GM23338 (cell line): ENCODE results near the gene IGF2BP2. TPM values are rescaled to one million over a fixed set of nuclear protein-coding genes. Genes with fewer than 3 reads are reported as not detected.

Experiments used
- ATAC-seq: fragments of 200-7000 bp; cut with Tn5 transposase; 3 replicates; pipeline ENCODE4 v1.9.1; 2020
- DNase-seq: peaks from one replicate; pipeline ENCODE4 v3.0.0-alpha.2; 2015; ENCODE audit warnings: low spot score
- H2AFZ ChIP-seq: fragments of 200-600 bp; sonication (generic); 2 replicates; pipeline ENCODE4 v1.8.0; 2016; ENCODE audit warnings: antibody characterized with exemption, mild to moderate bottlenecking, moderate library complexity
- H3F3A ChIP-seq: fragments of 200-600 bp; sonication (generic); replicated peaks from 2 replicates; pipeline ENCODE4 v1.8.0; 2017; ENCODE audit warnings: antibody characterized with exemption, mixed run types, low read depth
- H3K27ac ChIP-seq: fragments of 200-600 bp; sonication (generic); 2 replicates; pipeline ENCODE4 v1.6.1; 2016; ENCODE audit warnings: low read depth
- H3K27me3 ChIP-seq: fragments of 200-600 bp; sonication (generic); 2 replicates; pipeline ENCODE4 v1.8.0; 2016; ENCODE audit warnings: mild to moderate bottlenecking, mixed run types, moderate library complexity; ENCODE audit not compliant: insufficient read depth
- H3K36me3 ChIP-seq: fragments of 200-600 bp; sonication (generic); 2 replicates; pipeline ENCODE4 v1.8.0; 2016; ENCODE audit warnings: mild to moderate bottlenecking; ENCODE audit not compliant: insufficient read depth
- H3K4me1 ChIP-seq: fragments of 200-600 bp; sonication (generic); 2 replicates; pipeline ENCODE4 v1.8.0; 2016; ENCODE audit warnings: mild to moderate bottlenecking, moderate library complexity; ENCODE audit not compliant: insufficient read depth
- H3K4me2 ChIP-seq: fragments of 200-600 bp; sonication (generic); 2 replicates; pipeline ENCODE4 v1.7.1; 2017; ENCODE audit warnings: mixed run types
- H3K4me3 ChIP-seq: fragments of 200-600 bp; sonication (generic); 2 replicates; pipeline ENCODE4 v1.6.1; 2016; ENCODE audit warnings: mixed run types
- H3K79me2 ChIP-seq: fragments of 200-600 bp; sonication (generic); replicated peaks from 2 replicates; pipeline ENCODE4 v1.8.0; 2017; ENCODE audit warnings: mild to moderate bottlenecking; ENCODE audit not compliant: insufficient read depth
- H3K9me2 ChIP-seq: fragments of 200-600 bp; sonication (generic); 2 replicates; pipeline ENCODE4 v1.8.0; 2017; ENCODE audit not compliant: insufficient read depth
- H4K20me1 ChIP-seq: fragments of 200-600 bp; sonication (generic); replicated peaks from 2 replicates; pipeline ENCODE4 v1.8.0; 2017; ENCODE audit warnings: mild to moderate bottlenecking; ENCODE audit not compliant: insufficient read depth
- H3K27ac Mint-ChIP-seq: 2 replicates; pipeline ENCODE4 v1.8.0; 2020; ENCODE audit warnings: inconsistent platforms, mild to moderate bottlenecking, moderate library complexity, mixed read lengths
- H3K27me3 Mint-ChIP-seq: 3 replicates; pipeline ENCODE4 v1.8.0; 2022; ENCODE audit warnings: low read depth, mild to moderate bottlenecking, moderate library complexity, mixed read lengths, inconsistent platforms; ENCODE audit not compliant: insufficient read depth, poor library complexity
- H3K36me3 Mint-ChIP-seq: 3 replicates; pipeline ENCODE4 v1.8.0; 2021; ENCODE audit warnings: low read depth, mild to moderate bottlenecking, inconsistent platforms, moderate library complexity, mixed read lengths
- H3K4me1 Mint-ChIP-seq: 3 replicates; pipeline ENCODE4 v1.8.0; 2020; ENCODE audit warnings: mild to moderate bottlenecking, inconsistent platforms, mixed read lengths
- H3K4me3 Mint-ChIP-seq: 3 replicates; pipeline ENCODE4 v1.8.0; 2021; ENCODE audit warnings: moderate library complexity, mild to moderate bottlenecking, inconsistent platforms, mixed read lengths
- H3K9me3 Mint-ChIP-seq: 3 replicates; pipeline ENCODE4 v1.8.0; 2020; ENCODE audit warnings: moderate library complexity, mild to moderate bottlenecking, inconsistent platforms, mixed read lengths
- CTCF ChIP-seq, 2 experiments: fragments of 200-600 bp in 1 of 2; sonication (generic) in 1 of 2; conservative IDR thresholded peaks; 2 replicates each; pipeline versions ENCODE4 v1.5.1 to v1.6.1; 2016 to 2017; ENCODE audit warnings: antibody characterized with exemption in 2 of 2, low read depth in 2 of 2, mild to moderate bottlenecking in 2 of 2, moderate library complexity in 1 of 2
- EZH2 ChIP-seq: fragments of 200-600 bp; sonication (generic); IDR thresholded peaks from one replicate; pipeline ENCODE4 v1.8.0; 2017; ENCODE audit warnings: antibody characterized with exemption, mild to moderate bottlenecking, low read depth; ENCODE audit not compliant: unreplicated experiment
- EZH2phosphoT487 ChIP-seq: fragments of 200-600 bp; sonication (generic); IDR thresholded peaks from one replicate; pipeline ENCODE4 v1.8.1; 2018; ENCODE audit warnings: antibody characterized with exemption; ENCODE audit not compliant: unreplicated experiment
- JUNB ChIP-seq: IDR thresholded peaks from one replicate; pipeline ENCODE4 v1.6.1; 2016; ENCODE audit warnings: antibody characterized with exemption; ENCODE audit not compliant: unreplicated experiment
- NANOG ChIP-seq: IDR thresholded peaks from 2 replicates; pipeline ENCODE4 v1.6.1; 2016; ENCODE audit warnings: antibody characterized with exemption, borderline replicate concordance
- STAT1 ChIP-seq: IDR thresholded peaks from one replicate; pipeline ENCODE4 v1.6.1; 2016; ENCODE audit warnings: antibody characterized with exemption; ENCODE audit not compliant: unreplicated experiment
- ZNF114 ChIP-seq: fragments of 250-450 bp; sonication (Bioruptor Pico); IDR thresholded peaks from 2 replicates; pipeline ENCODE4 v1.5.0; 2020; ENCODE audit warnings: mild to moderate bottlenecking, moderate library complexity
- ZNF331 ChIP-seq: fragments of 250-450 bp; sonication (Bioruptor Pico); IDR thresholded peaks from 2 replicates; pipeline ENCODE4 v1.5.0; 2020; ENCODE audit warnings: low read depth, mild to moderate bottlenecking, moderate library complexity
- ZNF462 ChIP-seq: fragments of 250-450 bp; sonication (Bioruptor Pico); IDR thresholded peaks from 2 replicates; pipeline ENCODE4 v1.5.0; 2020; ENCODE audit warnings: mild to moderate bottlenecking, moderate library complexity
- polyA plus RNA-seq: library from polyadenylated mRNA; unstranded; fragments of >200 nt; fragmentation: Nextera tagmentation; extraction: Ambion mirVana; gene quantifications from 2 replicates; pipeline ENCODE4 v1.2.1, GENCODE V29; 2016
- total RNA-seq: library from RNA; depleted of rRNA; stranded (reverse); fragments of >200 nt; shearing (Covaris generic); gene quantifications from 2 replicates; pipeline ENCODE4 v1.2.3, GENCODE V29; 2014

The IGF2BP2 gene
- total and polyA plus RNA-seq, 2 experiments from 2014 or later = 82.9 to 84.5 TPM

GRCh38 chr3:185852635-185853034 lies 27.8 kb upstream of the IGF2BP2 start:
- Mint-ChIP-seq H3K9me3 (peaks cover 27% of the 10 kb centered on the region), H3K27me3 (peaks cover 2% of the 10 kb centered on the region), H3K36me3 (peaks cover 10% of the 10 kb centered on the region; the same call in 2 of the 3 replicates), H3K27ac (no peak overlapping the region), H3K4me1 (no peaks in the 10 kb centered on the region), H3K4me3 (no peak overlapping the region)
- Histone ChIP-seq H4K20me1 (no peaks in the 10 kb centered on the region), H3K79me2 (no peaks in the 10 kb centered on the region), H3K4me2 (no peak overlapping the region), H2AFZ (no peak overlapping the region), H3K4me3 (no peak overlapping the region), H3K4me1 (no peaks in the 10 kb centered on the region), H3F3A (no peaks in the 10 kb centered on the region), H3K27ac (no peak overlapping the region), H3K27me3 (no peaks in the 10 kb centered on the region), H3K9me2 (no peaks in the 10 kb centered on the region), H3K36me3 (no peaks in the 10 kb centered on the region)
- ATAC-seq = no peak
- no peak for DNase-seq
- TF ChIP-seq NANOG (no peak), EZH2 (no peak), JUNB (no peak), ZNF462 (CRISPR knock-in tag) (no peak), CTCF (conservative IDR thresholded peaks at IDR 0.05; ENCODE audit: low read depth in 2 of 2) (no peak), STAT1 (no peak), EZH2phosphoT487 (no peak), ZNF114 (CRISPR knock-in tag) (no peak), ZNF331 (CRISPR knock-in tag) (no peak)
